K562 (cell line): ENCODE data around the gene DNAJC6. TPM values are rescaled to one million over a fixed set of nuclear protein-coding genes. Genes with fewer than 3 reads are reported as not detected.

Experiments
- ATAC-seq: fragments of 200-7000 bp; cut with Tn5 transposase; 3 replicates; pipeline ENCODE4 v1.9.1; 2020; ENCODE audit warnings: moderate library complexity
- BruUV-seq: library from RNA; stranded (reverse); fragments of 400-500 nt; replicated peaks from 2 replicates; lab custom pipeline; 2021; lab: Mats Ljungman, UMichigan
- CTCF ChIA-PET: fragments of 300-600 bp; formaldehyde crosslinking; extraction: SDS; loops from one replicate; lab custom pipeline; 2021; ENCODE audit warnings: low intra/inter-chr PET ratio; lab: Yijun Ruan, JAX
- POLR2A ChIA-PET: fragments of 300-600, 350-650 bp; sonication (Branson Sonifier 250); formaldehyde crosslinking; extraction: SDS; loops from one replicate; lab custom pipeline; 2021; ENCODE audit warnings: antibody characterized with exemption, inconsistent platforms; lab: Yijun Ruan, JAX
- DNase-seq, 4 experiments: peaks; one replicate each; pipeline versions ENCODE4 v3.0.0 to v3.0.0-alpha.2; 2011 to 2018; ENCODE audit warnings: low spot score in 3 of 4, mixed read lengths in 3 of 4; ENCODE audit errors: extremely low read depth in 1 of 4
- FAIRE-seq: peaks from 2 replicates; lab custom pipeline; 2011; peaks lifted over from hg19 to GRCh38; lab: Jason Lieb, UNC
- H2AFZ ChIP-seq: 2 replicates; pipeline ENCODE4 v1.6.0; 2011; ENCODE audit warnings: low read depth, low read length, control low read depth, inconsistent platforms
- H3K27ac ChIP-seq: fragments of 200-600 bp; 3 replicates; pipeline ENCODE4 v1.8.0; 2011; ENCODE audit warnings: low read depth, mild to moderate bottlenecking, control low read depth, inconsistent platforms, low read length, moderate library complexity, mixed read lengths; ENCODE audit errors: extremely low read depth
- H3K27me3 ChIP-seq, 2 experiments: fragments of 300-600 bp in 1 of 2; 2 replicates in 1 of 2; 3 replicates in 1 of 2; pipeline versions ENCODE4 v1.6.0 to v1.8.0; 2011; ENCODE audit warnings: inconsistent platforms in 2 of 2, low read length in 2 of 2, mild to moderate bottlenecking in 1 of 2, mixed read lengths in 1 of 2, moderate library complexity in 1 of 2; ENCODE audit not compliant: control insufficient read depth in 2 of 2, insufficient read depth in 2 of 2
- H3K36me3 ChIP-seq: fragments of 300-600 bp; 3 replicates; pipeline ENCODE4 v1.8.0; 2011; ENCODE audit warnings: mild to moderate bottlenecking, low read length, inconsistent platforms; ENCODE audit not compliant: control insufficient read depth, insufficient read depth
- H3K4me1 ChIP-seq, 2 experiments: fragments of 200-600 bp in 1 of 2; replicated peaks in 1 of 2; 2 replicates in 1 of 2; 3 replicates in 1 of 2; pipeline versions ENCODE4 v1.5.1 to v1.8.0; 2011; ENCODE audit warnings: inconsistent platforms in 2 of 2, low read length in 2 of 2, mild to moderate bottlenecking in 1 of 2, mixed read lengths in 1 of 2, moderate library complexity in 1 of 2; ENCODE audit not compliant: control insufficient read depth in 2 of 2, insufficient read depth in 2 of 2
- H3K4me2 ChIP-seq: 2 replicates; pipeline ENCODE4 v1.6.1; 2011; ENCODE audit warnings: low read length, control low read depth, inconsistent platforms, mixed read lengths; ENCODE audit not compliant: insufficient read depth
- H3K4me3 ChIP-seq: fragments of 200-600 bp; sonication (generic), shearing (Covaris generic); 2 replicates; pipeline ENCODE4 v1.5.1; 2016; ENCODE audit warnings: control low read depth, inconsistent platforms
- H3K79me2 ChIP-seq: fragments of 200-600 bp; 3 replicates; pipeline ENCODE4 v1.8.0; 2011; ENCODE audit warnings: low read length, inconsistent platforms; ENCODE audit not compliant: control insufficient read depth, insufficient read depth
- H3K9ac ChIP-seq, 2 experiments: 2 replicates each; pipeline versions ENCODE4 v1.6.0 to v1.6.1; 2011; ENCODE audit warnings: low read depth in 2 of 2, low read length in 2 of 2, control low read depth in 1 of 2, inconsistent platforms in 1 of 2, mild to moderate bottlenecking in 1 of 2, mixed read lengths in 1 of 2; ENCODE audit not compliant: insufficient read depth in 1 of 2
- H3K9me1 ChIP-seq: one replicate; pipeline ENCODE4 v1.6.0; 2011; ENCODE audit warnings: inconsistent platforms, mild to moderate bottlenecking, low read length, moderate library complexity; ENCODE audit not compliant: control insufficient read depth, insufficient read depth
- H3K9me3 ChIP-seq: replicated peaks from 2 replicates; pipeline ENCODE4 v1.5.1; 2011; ENCODE audit warnings: low read depth, low read length, inconsistent platforms; ENCODE audit not compliant: control insufficient read depth, insufficient read depth
- H4K20me1 ChIP-seq: replicated peaks from 2 replicates; pipeline ENCODE4 v1.6.1; 2011; ENCODE audit warnings: low read length, inconsistent platforms, mixed read lengths; ENCODE audit not compliant: control insufficient read depth, insufficient read depth
- ADNP ChIP-seq: fragments of 200-800 bp; sonication (Bioruptor generic); IDR thresholded peaks from 2 replicates; pipeline ENCODE4 v1.6.1; 2016; ENCODE audit warnings: missing genetic modification characterization, missing compliant biosample characterization
- DACH1 ChIP-seq: fragments of 450-650 bp; IDR thresholded peaks from 2 replicates; pipeline ENCODE4 v1.6.1; 2018; ENCODE audit not compliant: partially characterized antibody
- DPF2 ChIP-seq: fragments of 450-650 bp; IDR thresholded peaks from 2 replicates; pipeline ENCODE4 v1.6.1; 2016
- MTF1 ChIP-seq: fragments of 250-450 bp; sonication (Bioruptor Pico); IDR thresholded peaks from 2 replicates; pipeline ENCODE4 v1.9.0; 2021; ENCODE audit warnings: moderate library complexity, mild to moderate bottlenecking, inconsistent platforms, borderline replicate concordance
- RAD21 ChIP-seq, 2 experiments: fragments of 250-450 bp in 1 of 2; fragments of 450-650 bp in 1 of 2; sonication (Bioruptor Pico) in 1 of 2; formaldehyde crosslinking in 1 of 2; IDR thresholded peaks in 1 of 2; conservative IDR thresholded peaks in 1 of 2; 2 replicates each; pipeline versions ENCODE4 v1.4.0 to v1.8.0; 2020 to 2022; ENCODE audit warnings: mild to moderate bottlenecking in 2 of 2, moderate library complexity in 1 of 2
- SUPT5H ChIP-seq: fragments of 450-650 bp; IDR thresholded peaks from 2 replicates; pipeline ENCODE4 v1.6.1; 2016
- TEAD1 ChIP-seq, 2 experiments: fragments of 450-650 bp in 1 of 2; sonication (generic) in 1 of 2; formaldehyde crosslinking; IDR thresholded peaks; 2 replicates each; pipeline versions ENCODE4 v1.4.0 to v1.8.0; 2020 to 2022; ENCODE audit warnings: mild to moderate bottlenecking in 2 of 2, missing genetic modification reagents in 1 of 2
- WGBS: fragments of 100-300 bp; shearing (Covaris generic); methylation state at CpG from one replicate; pipeline ENCODE4 v1.1.6; 2016; ENCODE audit warnings: low coverage, mixed read lengths; ENCODE audit not compliant: insufficient coverage; ENCODE audit errors: missing lambda C conversion rate; 5-methylcytosine and 5-hydroxymethylcytosine counted together
- in situ Hi-C: fragments of 300-500 bp; cut with MboI; formaldehyde crosslinking; loops from 4 replicates; pipeline ENCODE4 v1.15.0; 2018; ENCODE audit warnings: inconsistent platforms, mixed read lengths
- intact Hi-C: fragments of 100-400 bp; cut with micrococcal nuclease; formaldehyde crosslinking; loops from 2 replicates; pipeline ENCODE4 v1.14.2; 2022
- polyA plus RNA-seq, 8 experiments: library from polyadenylated mRNA; depleted of rRNA in 4 of 8; stranded (reverse) in 5 of 8; unstranded in 3 of 8; fragments of >200 nt; fragmentation: Nextera tagmentation in 2 of 8; fragmentation: Illumina TruSeq in 1 of 8; extraction: Ambion mirVana in 2 of 8; extraction: Trizol in 1 of 8; gene quantifications; 2 replicates each; pipeline versions ENCODE4 v1.2.1 to v1.2.3, GENCODE V29; 2011 to 2014; ENCODE audit warnings: inconsistent platforms in 1 of 8, missing spikeins in 1 of 8
- total RNA-seq, 7 experiments: library from RNA; depleted of rRNA in 6 of 7; stranded (reverse); fragments of >200 nt in 6 of 7; fragmentation: Illumina TruSeq in 2 of 7; extraction: Trizol in 2 of 7; gene quantifications; 2 replicates each; pipeline versions ENCODE4 v1.2.1 to v1.2.3, GENCODE V29; 2011 to 2021; ENCODE audit warnings: low replicate concordance in 1 of 7
- TF ChIP-seq, protein P1 (sequence below), 2 experiments: fragments of 200-800 bp in 1 of 2; sonication (Bioruptor generic) in 1 of 2; sonication (generic) in 1 of 2; formaldehyde crosslinking in 1 of 2; IDR thresholded peaks in 1 of 2; conservative IDR thresholded peaks in 1 of 2; 2 replicates each; pipeline versions ENCODE4 v1.5.0 to v1.6.1; 2016 to 2020; ENCODE audit warnings: missing compliant biosample characterization in 1 of 2, missing genetic modification characterization in 1 of 2, missing genetic modification reagents in 1 of 2
- TF ChIP-seq, protein P2 (sequence below): fragments of 450-650 bp; formaldehyde crosslinking; IDR thresholded peaks from 2 replicates; pipeline ENCODE4 v1.4.0; 2022; ENCODE audit warnings: missing genetic modification characterization
- TF ChIP-seq, protein P3 (sequence below): fragments of 450-650 bp; IDR thresholded peaks from 2 replicates; pipeline ENCODE4 v1.6.1; 2016; ENCODE audit warnings: missing biosample characterization, missing genetic modification characterization

DNAJC6 gene
- total and polyA plus RNA-seq, 9 of the 15 experiments (the other 6 are each of a cell fraction or from before 2014, with no cell fraction given): 6.7 to 78.7 (median 28.0) TPM

- WGBS: 96% methylated on average over 3 of the region's 3 CpGs
- ChIA-PET CTCF (no interaction called here), POLR2A (no interaction called here)
- H3K79me2 ChIP-seq: peaks cover 53% of the 10 kb centered on the region
- H3K4me2 ChIP-seq: no peak overlapping the region
- H3K9ac ChIP-seq: no peak overlapping the region
- TF ChIP-seq SUPT5H: no peak
- no peak for TF ChIP-seq DPF2
- TF ChIP-seq, protein P1, sequence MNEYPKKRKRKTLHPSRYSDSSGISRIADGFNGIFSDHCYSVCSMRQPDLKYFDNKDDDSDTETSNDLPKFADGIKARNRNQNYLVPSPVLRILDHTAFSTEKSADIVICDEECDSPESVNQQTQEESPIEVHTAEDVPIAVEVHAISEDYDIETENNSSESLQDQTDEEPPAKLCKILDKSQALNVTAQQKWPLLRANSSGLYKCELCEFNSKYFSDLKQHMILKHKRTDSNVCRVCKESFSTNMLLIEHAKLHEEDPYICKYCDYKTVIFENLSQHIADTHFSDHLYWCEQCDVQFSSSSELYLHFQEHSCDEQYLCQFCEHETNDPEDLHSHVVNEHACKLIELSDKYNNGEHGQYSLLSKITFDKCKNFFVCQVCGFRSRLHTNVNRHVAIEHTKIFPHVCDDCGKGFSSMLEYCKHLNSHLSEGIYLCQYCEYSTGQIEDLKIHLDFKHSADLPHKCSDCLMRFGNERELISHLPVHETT (CRISPR knock-in tag; conservative IDR thresholded peaks at IDR 0.05 in 1 of 2, IDR thresholded peaks at IDR 0.05 in 1 of 2): no peak
- no peak for TF ChIP-seq ADNP
- no peak for TF ChIP-seq MTF1 (CRISPR knock-in tag)
- TF ChIP-seq, protein P2, sequence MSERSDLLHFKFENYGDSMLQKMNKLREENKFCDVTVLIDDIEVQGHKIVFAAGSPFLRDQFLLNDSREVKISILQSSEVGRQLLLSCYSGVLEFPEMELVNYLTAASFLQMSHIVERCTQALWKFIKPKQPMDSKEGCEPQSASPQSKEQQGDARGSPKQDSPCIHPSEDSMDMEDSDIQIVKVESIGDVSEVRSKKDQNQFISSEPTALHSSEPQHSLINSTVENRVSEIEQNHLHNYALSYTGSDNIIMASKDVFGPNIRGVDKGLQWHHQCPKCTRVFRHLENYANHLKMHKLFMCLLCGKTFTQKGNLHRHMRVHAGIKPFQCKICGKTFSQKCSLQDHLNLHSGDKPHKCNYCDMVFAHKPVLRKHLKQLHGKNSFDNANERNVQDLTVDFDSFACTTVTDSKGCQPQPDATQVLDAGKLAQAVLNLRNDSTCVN (CRISPR knock-in tag): no peak
- TF ChIP-seq DACH1: no peak
- no peak for TF ChIP-seq TEAD1 (CRISPR knock-in tag; IDR thresholded peaks at IDR 0.05)
- TF ChIP-seq, protein P3, sequence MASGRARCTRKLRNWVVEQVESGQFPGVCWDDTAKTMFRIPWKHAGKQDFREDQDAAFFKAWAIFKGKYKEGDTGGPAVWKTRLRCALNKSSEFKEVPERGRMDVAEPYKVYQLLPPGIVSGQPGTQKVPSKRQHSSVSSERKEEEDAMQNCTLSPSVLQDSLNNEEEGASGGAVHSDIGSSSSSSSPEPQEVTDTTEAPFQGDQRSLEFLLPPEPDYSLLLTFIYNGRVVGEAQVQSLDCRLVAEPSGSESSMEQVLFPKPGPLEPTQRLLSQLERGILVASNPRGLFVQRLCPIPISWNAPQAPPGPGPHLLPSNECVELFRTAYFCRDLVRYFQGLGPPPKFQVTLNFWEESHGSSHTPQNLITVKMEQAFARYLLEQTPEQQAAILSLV (tag): no peak
- no peak for TF ChIP-seq RAD21 (CRISPR knock-in tag; conservative IDR thresholded peaks at IDR 0.05 in 1 of 2, IDR thresholded peaks at IDR 0.05 in 1 of 2)
- FAIRE-seq (no peak), ATAC-seq (no peak), DNase-seq (no peak)
- H2AFZ ChIP-seq: no peak overlapping the region
- no peaks in the 10 kb centered on the region for H3K9me3 ChIP-seq
- no peaks in the 10 kb centered on the region for H3K27me3 ChIP-seq
- peaks cover 34% of the 10 kb centered on the region for H3K36me3 ChIP-seq
- no peaks in the 10 kb centered on the region for H3K9me1 ChIP-seq
- in situ Hi-C loops: no loop called here
- H3K4me1 ChIP-seq: no peaks in the 10 kb centered on the region
- intact Hi-C loops: loop anchor here (5.0 kb wide), 1 partner anchor 50 kb away; no protein-coding TSS in a partner anchor
- H3K27ac ChIP-seq: no peak overlapping the region
- BruUV-seq: no TSS peak
- H4K20me1 ChIP-seq: 0 out of 2 replicates have a peak, but pooled peaks cover 4% of the 10 kb centered on the region
- H3K4me3 ChIP-seq: no peak overlapping the region
Observed at GRCh38 chr1:65362545-65362944, 53.2 kb downstream of the DNAJC6 start.
